ENCODE results near the gene TULP4.
A peak's percentile ranks its signal among the peaks of the same experiment; 100 is the strongest.

The TULP4 gene, protein sequence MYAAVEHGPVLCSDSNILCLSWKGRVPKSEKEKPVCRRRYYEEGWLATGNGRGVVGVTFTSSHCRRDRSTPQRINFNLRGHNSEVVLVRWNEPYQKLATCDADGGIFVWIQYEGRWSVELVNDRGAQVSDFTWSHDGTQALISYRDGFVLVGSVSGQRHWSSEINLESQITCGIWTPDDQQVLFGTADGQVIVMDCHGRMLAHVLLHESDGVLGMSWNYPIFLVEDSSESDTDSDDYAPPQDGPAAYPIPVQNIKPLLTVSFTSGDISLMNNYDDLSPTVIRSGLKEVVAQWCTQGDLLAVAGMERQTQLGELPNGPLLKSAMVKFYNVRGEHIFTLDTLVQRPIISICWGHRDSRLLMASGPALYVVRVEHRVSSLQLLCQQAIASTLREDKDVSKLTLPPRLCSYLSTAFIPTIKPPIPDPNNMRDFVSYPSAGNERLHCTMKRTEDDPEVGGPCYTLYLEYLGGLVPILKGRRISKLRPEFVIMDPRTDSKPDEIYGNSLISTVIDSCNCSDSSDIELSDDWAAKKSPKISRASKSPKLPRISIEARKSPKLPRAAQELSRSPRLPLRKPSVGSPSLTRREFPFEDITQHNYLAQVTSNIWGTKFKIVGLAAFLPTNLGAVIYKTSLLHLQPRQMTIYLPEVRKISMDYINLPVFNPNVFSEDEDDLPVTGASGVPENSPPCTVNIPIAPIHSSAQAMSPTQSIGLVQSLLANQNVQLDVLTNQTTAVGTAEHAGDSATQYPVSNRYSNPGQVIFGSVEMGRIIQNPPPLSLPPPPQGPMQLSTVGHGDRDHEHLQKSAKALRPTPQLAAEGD (N-terminal part only)

DNA sequence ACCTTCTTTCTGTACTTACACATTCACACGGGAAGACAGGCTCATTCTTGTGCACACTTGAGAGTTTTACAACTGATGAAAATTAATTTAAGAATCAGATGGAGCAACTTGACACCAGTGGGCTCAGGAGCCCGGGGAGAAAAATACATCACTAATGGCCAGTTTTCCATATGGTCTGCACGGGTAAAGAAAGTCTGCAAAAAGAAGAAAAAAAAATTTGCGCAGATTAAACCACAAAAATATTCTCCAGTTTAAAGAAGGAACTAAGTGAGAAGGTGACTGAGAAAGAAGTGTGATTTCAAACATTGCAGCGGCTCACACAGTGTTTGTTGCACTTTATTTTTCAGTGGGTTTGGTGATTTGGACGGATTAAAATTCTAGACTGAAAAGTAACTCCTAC lies at the start of gene TULP4:
Gene TULP4, plus strand, starts transcription at position 301 of the 400 bp plus-strand sequence. CDS start 1,552 bp downstream, outside the sequence.
- no peak for DNase-seq (ENCODE audit: low spot score)

DNA sequence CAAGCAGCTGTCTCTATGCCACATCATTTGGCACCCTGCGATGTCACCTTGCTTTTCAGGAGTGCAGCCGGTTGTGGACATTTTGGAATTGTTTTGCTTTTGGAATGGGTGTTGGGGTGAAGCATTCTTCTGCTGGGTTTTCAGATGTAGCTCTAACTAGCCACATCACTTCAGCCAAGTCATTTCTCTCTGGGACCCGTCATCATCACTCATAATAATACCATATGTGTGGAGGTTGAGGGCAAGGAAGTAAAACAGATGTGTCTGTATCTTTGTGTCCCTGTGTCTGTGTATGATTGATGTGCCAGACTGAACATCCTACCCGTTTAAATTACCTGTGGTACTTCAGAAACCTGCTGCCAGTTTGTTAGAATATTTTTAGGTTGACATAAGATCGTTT lies 49.5 kb upstream of the TULP4 start:
- DNase-seq (ENCODE audit: low spot score), result no peak

DNA sequence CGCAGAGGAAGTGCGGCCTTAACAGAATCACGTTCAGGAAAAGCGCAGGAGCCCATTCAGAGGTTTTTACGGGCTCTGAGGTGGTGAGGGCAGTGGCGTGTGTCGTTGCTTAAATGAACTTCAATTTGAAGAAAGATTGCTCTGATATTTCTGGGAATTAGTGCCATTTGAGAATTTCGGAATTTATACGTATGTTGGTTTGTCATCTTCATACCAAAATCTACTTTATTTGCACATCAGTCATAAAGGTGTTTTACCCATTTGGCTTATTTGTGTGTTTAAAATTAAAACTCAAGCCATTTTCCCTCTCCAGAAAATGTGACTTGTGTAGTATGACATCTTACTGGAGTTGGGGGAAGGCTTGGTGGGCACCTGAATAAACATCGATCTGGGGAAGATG lies 48.1 kb upstream of the TULP4 start:
- no peak for DNase-seq (ENCODE audit: low spot score)

DNA sequence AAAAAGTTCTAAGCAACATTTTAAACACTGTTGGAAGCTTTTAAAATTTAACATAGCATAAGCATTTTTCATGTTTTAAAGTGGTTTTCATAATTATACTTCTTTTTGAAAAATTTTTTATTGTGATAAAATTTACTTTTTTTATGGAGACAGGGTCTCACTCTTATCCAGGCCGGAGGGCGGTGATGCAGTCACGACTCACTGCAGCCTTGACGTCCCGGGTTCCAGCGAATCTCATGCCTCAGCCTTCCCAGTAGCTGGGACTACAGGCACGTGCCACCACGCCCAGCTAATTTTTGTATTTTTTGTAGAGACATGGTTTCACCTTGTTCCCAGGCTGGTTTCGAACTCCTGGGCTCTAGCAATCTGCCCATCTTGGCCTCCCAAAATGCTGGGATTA lies 46.1 kb upstream of the TULP4 start:
- DNase-seq (ENCODE audit: low spot score), result no peak

DNA sequence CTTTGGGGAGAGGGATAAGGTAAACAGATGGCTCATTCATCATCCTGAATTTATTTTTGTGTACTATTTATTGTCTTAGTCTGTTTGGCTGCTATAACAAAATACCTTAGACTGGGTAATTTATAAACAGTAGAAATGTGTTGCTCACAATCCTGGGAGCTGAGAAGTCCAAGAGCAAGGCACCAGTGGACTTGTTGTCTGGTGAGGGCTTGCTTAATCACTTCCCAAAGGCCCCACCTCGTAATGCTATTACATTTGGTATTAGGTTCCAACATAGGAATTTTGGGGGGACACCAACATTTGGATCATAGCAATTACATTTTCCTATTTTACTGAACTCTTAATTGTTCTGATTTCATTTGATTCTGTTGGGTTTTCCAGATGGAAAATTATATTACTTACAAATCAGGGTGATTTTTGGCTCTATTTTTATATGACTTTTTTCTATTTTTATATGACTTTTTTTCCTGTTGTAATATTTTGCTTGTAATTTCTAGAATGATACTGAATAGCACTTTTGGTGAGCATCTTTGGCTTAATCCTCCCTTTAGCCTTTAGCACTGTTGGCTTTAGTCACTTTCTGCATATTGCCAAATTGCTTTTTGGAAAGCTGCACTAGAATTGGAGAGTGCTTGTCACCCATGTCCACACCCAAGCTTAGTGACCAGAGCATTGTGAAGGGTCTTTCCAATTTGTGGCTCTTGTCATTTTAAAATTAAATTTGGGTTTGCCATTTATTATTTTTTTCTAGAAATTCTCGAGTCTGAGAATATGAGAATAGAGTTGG lies 43.7 kb upstream of the TULP4 start:
- DNase-seq (ENCODE audit: low spot score), result no peak

DNA sequence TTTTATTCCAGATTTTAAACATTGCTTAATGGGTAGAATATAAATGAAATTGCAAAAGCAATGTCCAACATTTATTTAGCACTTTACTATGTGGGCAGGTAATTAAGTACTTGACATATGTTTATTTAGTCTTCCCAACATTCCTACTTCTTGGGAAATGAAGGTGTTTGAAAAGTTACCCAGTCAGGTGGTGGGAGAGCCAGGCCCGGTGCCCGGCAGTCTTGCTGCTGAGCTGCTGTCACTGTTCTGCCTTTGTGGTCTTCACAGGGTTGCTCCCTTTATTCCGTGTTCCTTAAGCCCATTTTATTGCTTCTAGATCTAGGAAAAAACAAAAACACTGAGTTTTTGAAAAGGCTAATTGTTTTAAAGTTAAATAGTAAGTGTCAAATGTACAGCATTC lies 42.6 kb upstream of the TULP4 start:
- DNase-seq (ENCODE audit: low spot score), result no peak

DNA sequence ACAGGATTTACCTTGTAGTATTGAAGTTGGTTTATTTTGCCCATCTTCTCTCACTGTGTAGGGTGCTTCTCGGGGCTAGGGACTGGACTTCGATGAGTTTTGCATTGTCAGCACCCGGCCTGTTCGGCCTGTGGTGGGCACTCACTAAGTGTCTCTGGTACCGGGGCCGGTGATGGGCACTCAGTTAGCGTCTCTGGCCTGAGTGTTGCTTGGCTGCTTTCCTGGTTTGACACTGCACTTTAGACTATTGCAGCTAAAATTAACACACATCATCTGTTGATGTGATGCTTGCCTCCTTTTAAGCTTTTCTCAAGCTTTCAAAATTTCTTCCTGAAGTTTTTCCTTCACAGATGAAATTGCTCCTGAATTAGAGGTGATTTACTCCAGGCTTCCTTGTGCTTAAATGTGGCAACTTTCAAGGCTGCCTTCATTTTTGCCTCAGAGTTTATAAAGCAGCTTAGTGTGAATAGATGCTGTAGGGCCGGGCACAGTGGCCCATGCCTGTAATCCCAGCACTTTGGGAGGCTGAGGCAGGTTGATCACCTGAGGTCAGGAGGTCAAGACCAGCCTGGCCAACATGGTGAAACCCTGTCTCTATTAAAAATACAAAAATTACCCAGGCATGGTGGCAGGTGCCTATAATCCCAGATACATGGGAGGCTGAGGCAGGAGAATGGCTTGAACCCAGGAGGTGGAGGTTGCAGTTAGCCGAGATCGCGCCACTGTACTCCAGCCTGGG lies 41.7 kb upstream of the TULP4 start:
- DNase-seq (ENCODE audit: low spot score), result no peak

DNA sequence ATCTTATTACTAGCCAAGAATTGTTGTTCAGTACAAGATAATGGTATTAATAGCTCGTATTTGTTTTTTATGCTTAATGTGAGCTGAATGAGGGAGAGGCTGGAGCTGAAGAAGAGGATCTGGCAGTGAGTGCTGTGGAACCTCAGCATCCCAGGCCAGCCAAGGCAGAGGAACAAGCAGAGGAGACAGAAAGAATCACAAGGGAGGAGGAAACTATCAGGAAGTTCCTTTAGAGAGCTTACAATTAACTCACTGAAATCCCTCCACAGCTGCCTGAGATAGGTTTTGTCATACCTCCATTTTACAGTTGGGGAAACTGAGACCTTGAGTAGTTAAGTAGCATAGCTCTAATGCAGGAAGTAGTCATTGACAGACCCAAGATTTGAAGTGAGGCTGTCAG lies 39.9 kb upstream of the TULP4 start:
- DNase-seq (ENCODE audit: low spot score), result no peak

DNA sequence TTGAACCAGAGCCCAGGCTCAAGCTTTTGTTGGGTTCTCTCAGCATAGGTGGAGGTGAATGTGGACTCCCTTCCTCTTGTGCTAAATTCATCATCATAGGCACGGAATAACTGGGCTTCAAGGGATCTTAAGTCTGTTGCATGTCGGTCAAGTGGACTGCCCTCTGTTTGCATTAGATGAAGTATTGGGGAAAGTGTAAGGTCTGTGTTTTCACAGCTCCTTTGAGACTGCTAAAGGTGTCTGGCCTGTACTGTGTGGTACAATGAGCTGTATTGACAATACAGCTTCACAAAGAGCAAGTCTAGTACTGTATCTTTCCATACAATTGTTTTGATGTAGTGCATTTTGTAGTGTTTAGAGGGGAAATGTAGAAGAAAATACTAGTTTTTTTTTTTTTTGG lies 34.3 kb upstream of the TULP4 start:
- no peak for DNase-seq (ENCODE audit: low spot score)

DNA sequence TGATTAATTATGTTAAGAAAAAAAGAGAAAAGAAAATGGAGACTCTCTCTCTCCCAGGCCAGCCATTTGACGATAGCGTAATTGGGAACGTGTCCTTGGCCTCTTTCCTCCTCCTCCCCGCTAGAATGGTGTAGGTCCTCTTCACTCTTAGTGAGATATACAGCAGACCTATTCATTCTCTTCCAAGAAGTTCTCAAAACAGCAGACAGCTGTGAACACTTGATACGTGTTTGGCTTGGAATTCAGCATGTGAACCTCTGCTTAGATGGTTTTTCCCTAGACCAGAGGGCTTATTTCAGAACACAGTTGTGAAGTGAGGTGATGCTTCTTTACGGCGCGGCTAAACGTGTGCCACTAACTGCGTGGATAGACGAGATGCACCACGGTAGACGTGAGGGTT lies 32.6 kb upstream of the TULP4 start:
- no peak for DNase-seq (ENCODE audit: low spot score)

DNA sequence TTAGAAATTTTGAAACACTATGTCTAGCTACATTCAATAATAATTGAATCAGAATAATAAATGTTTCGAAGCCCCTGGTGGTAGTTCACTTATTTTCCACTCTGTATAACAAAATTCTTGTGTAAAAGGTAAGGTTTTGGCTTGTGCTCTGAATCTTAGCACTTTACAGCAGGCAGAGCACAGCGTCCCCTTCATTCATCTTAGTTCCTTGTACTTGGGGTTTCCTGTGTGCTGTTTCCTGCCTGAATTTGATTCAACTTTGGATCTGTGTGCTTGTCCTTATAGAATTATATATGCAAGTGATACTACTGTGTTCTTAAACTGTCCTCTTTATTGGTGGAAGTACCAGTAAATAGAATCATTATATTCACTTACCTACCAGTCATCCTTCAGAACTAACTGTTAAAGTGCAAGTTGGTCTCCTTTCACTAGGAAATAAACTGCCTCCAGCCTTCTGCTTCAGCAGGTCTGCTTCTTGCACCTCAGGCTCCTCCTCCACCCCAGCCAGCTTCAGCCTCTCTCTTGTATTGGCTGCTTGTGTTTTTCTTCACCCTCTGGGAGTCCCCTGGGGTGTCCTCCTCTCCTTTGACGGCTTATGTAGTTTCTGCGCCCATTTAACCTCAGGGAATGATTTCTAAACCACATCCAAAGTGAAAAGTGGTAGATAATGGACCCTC lies 28.8 kb upstream of the TULP4 start:
- DNase-seq (ENCODE audit: low spot score), result no peak

DNA sequence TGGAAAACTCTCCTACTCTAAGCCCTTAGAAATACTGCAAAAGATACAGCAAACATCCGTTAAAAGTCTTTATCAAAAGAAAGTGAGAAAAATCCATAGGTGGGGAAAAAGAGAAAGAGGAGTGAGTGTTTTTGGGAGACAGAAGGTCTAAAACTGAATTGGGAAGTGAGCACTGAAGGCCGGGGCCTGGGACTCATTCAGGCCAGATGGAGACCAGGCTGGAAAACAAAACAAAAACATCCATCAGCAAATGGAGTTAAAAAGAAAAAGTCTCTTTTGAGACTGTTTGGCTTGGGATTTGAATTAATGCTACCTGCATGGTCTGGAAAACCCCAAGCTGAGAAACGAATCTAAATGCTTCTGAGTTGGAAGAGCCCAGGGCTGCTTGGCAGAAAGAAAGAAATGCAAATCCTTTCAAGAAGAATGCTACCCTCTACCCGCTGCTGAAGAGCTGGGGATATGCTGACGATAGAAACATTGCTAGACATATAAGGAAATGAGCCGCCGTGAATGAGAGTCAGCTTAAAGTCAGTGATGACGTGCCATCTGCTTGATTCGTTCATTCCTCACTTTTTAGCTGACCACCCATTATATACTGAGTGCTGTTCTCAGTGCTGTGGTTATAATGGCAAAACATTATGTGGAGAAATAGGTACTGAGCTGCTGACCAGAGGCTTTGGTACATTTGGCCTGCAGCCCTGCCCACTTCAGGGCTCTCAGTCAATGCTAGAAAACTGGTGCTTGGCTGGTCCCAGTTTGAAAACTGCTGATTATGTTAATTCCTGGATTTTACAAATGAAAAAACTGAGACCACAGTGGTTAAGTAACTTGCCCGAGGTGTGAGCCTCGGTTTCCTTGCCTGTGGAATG lies 28.0 kb upstream of the TULP4 start:
- no peak for DNase-seq (ENCODE audit: low spot score)

DNA sequence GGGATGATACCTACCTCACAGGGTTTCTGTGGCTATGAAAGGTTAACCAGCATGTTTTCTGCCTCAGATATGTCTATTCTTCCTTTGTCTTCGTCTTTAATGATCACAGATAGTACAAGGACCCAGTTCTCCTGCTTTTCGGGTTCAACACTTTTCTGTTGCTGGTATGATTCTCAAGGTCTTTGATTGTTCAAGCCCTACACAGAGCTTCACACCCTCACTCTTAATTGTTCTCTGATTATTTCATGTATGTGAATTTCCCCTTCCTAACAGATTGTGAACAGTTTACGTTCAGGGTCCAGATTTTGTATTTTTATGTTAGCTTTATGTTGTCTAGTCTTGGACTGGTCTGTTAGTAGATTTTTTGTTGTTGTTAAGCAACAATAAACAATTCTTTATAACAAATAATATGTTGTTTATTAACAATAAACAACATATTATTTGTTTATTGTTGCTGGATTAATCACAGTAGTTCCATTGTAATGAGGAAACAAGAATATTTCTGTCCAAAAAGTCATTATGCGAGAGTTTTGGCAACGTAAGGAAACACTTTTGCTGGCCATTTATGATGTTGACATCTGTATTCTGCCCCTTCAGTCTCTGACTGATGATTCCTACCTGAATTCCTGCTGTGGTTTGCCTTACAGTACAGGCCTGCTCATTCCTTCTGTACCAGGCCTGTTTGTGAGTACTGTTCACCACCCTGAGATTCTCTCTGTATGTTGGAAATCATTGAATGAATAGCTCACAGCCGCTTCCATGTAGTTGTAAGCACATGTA lies 27.2 kb upstream of the TULP4 start:
- no peak for DNase-seq (ENCODE audit: low spot score)

DNA sequence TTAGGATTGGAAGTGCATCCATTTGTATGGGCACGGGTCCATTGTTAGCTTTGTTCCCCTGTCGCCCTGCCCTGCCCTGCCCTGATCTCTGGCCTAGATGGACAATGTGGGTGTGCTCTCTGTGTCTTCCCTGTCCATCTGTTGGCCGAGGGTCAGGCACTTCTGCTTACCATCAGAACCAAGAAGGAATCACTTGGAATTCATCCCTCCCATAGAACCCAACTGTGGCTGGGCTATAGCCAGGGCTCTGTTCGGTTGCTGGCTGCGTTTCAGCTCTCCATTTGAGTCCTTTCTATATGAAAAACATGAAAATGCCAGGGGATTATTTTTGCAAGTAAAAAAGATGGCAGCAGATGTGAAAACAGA lies 26.6 kb upstream of the TULP4 start:
- DNase-seq (ENCODE audit: low spot score), result no peak

DNA sequence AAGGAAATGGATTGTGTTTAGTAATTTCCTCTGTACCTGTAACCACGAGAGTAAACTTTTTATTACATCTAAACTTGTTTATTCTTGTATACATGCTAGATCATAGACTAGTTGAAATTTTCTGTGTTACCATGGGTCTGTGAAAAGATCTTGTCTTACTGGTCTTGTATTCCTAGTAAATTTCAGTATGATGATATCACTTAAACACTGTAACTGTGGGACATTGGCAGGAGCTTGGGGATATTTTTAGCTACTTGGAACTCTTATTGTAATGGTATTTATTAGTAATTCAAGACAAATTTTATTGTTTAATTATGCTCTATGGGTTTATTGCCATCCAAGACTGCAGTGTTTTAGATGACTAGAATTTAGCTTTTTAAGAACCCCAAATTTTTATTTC lies 25.9 kb upstream of the TULP4 start:
- peak; percentile 55 for DNase-seq (ENCODE audit: low spot score)

DNA sequence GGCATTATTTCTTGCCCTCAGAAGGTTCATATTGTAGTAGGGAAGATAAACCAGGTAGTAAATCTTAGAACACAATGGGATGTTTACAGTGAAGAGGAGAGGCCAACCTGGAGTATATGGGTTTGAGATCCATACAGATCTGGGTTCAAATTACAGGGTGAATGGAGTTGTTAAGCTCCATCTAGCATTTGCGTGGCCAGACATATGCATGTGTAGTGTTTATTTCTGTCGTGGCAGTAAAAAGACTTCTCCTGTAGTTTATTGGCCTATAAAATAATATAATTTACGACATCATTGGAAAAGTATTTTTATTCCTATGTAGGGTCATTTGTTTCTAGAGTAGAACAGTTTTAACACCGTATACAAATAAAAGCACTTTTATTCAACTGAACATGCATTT lies 25.2 kb upstream of the TULP4 start:
- DNase-seq (ENCODE audit: low spot score), result no peak

DNA sequence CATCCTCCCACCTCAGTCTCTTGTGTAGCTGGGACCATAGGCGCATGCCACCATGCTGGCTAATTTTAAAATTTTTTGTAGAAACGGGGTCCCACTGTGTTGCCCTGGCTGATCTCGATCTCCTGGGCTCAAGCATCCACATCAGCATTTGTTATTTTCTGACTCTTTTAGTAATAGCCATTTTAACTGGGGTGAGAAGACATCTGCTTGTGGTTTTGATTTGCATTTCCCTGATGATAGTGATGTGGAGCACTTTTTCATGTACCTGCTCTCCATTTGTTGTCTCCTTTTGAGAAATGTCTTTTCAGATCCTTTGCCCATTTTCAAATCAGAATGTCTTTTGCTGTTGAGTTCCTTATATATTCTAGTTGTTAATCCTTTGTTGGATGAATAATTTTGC lies 22.2 kb upstream of the TULP4 start:
- DNase-seq (ENCODE audit: low spot score), result no peak

DNA sequence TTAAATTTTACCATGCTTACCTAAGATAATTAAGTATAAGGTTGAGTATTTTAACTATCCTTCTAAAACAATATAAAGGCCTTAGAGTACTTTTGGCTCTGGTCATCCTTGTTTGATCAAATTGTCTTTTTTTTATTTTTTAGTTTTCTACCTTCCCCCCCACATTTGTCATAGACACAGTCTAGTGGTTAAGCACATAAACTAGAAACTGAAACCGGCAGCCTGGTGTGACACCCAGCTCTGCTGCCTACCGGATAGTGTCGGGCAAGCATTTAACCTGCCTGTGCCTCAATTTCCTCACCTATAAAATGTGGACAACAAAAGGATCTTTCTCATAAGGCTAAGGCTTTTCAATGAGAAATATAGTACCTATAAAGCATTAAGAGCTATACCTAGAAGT lies 21.6 kb upstream of the TULP4 start:
- DNase-seq (ENCODE audit: low spot score), result no peak

DNA sequence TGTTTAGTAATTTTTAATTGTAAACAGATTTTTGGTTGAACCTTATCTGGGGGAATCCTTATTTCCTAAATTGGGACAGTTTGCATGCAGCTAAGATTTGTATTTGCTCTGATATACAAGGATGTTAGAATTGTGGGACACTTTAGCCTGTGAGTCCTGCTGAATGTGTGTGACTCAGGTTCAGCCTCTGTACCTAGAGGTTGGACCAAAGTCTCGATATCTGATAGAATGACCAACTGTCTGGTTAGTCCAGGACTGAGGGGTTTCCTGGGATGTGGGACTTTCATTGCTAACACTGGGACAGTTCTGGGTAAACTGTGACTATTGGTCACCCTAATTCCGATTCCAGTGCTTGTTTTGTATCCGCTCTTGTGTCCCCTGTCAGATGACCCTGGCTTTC lies 20.2 kb upstream of the TULP4 start:
- DNase-seq (ENCODE audit: low spot score), result no peak

DNA sequence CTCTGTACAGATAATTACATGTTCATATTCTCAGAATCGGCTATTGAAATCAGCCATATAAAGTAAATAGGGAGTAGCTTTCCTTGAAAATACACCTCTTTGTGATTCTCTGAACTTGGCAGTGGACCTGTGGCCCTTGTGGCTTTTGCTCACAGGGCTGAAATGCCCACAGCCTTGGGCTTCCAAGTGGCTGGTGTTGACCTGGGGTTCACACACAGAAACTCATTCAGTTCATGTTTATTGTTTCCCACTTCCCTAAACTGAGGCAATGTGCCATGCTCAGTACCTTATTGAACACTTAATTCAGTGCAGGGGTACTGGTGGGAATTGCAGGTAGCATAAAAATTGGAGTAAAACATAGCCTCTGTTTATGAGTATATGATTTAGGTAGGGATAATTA lies 19.1 kb upstream of the TULP4 start:
- DNase-seq (ENCODE audit: low spot score), result no peak

Data from hepatic stellate cell (primary cell).